Measurements from ENCODE around the gene QRFPR.

GRCh38 chr4:121299367-121299766 is 81.5 kb downstream of the QRFPR start:
- no peak for TF ChIP-seq CTCF (IDR thresholded peaks at IDR 0.05)
- no peak for TF ChIP-seq POLR2A (IDR thresholded peaks at IDR 0.05)
